GM12892 (cell line): ENCODE data around the gene ISL2.

Experiments
- POLR2A ChIP-seq: IDR thresholded peaks from 2 replicates; pipeline ENCODE4 v1.6.1; 2011; ENCODE audit warnings: low read depth, low read length, control low read depth
- TAF1 ChIP-seq: IDR thresholded peaks from 2 replicates; pipeline ENCODE4 v1.6.1; 2011; ENCODE audit warnings: low read depth, mild to moderate bottlenecking, control low read depth, low read length, borderline replicate concordance

DNA sequence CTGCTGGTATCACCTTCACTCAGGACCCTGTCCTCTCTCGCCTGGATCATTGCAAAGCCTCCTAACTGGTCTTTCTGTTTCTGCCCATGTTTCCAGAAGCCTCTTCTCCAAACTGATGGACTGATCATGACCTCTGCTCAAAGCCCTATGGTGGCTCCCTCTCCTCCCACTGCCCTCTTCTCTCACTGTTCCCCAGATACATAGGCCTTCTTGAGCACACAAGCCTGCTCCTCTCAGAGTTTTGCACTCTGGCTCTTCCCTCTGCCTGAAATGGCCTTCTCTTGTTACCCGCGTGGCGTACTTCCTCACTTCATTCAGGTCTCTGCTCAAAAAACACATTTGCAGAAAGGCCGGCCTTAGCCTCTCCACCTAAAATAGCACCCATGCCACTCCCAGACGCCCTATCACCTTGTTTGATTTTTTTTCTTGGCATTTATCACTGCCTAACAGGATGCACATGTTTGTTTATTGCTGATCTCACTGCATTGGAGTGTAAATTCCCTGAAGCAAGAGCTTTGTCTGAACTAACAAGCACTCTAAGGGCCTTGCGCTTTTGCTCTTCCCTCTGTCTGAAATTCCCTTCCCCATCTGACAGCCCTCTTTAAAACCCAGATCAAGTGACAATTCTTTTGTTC lies 23.9 kb upstream of the ISL2 start:
- TF ChIP-seq POLR2A (no peak), TAF1 (no peak)
